GM12872 (cell line): Measurements from ENCODE around the gene TREH.

Experiments used
- CTCF ChIP-seq: IDR thresholded peaks from 3 replicates; pipeline ENCODE4 v1.5.1; 2011; ENCODE audit warnings: low read depth, mild to moderate bottlenecking, low read length, moderate library complexity; ENCODE audit not compliant: insufficient read depth

TREH gene

DNA sequence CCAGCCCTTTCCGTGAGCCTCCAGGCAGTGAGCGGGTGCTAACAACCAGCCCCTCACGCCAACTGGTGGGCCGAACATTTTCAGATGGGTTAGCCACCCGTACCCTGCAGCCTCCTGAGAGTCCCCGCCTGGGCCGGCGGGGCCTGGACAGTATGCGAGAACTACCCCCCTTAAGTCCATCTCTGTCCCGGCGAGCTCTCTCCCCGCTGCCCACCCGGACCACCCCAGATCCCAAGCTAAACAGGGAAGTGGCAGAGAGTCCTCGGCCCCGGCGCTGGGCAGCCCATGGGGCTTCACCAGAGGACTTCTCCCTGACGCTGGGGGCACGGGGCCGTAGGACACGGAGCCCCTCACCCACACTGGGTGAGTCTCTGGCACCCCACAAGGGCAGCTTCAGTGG is 51.4 kb downstream of the TREH start:
- TF ChIP-seq CTCF: no peak

- no peak for TF ChIP-seq CTCF
Observed at GRCh38 chr11:118627566-118627965, 51.9 kb downstream of the TREH start.

GRCh38 chr11:118625976-118626375 is 53.5 kb downstream of the TREH start:
- TF ChIP-seq CTCF: no peak

GRCh38 chr11:118625036-118625690 is 54.3 kb downstream of the TREH start:
- no peak for TF ChIP-seq CTCF

DNA sequence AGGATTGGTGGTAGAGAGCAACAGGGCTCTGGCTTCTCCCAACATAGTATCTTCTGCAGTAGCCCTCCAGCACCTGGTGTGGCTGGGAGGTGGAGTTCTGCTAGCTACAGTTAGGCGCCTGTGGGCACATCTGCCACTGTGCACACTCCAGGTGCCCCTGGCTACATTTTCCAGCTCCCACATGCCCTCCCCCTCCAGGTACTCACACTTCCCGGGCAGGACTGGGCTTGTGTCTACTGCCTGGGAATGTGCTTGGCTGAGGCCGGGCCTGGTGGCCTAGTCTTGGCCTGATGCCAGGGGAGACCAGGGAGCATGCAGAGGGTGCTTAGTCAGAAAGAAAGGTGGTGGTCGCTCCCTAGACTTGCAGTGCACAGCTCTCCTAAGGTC is 56.2 kb downstream of the TREH start:
- TF ChIP-seq CTCF: no peak

- TF ChIP-seq CTCF: no peak
Observed at GRCh38 chr11:118622376-118623268, 56.8 kb downstream of the TREH start.

- TF ChIP-seq CTCF: no peak
Observed at GRCh38 chr11:118621784-118622375, 57.6 kb downstream of the TREH start.
